Nephron progenitor cell (in vitro differentiated cells): ENCODE data around the gene CYP26B1.

ENCODE experiments used
- DNase-seq: peaks from one replicate; pipeline ENCODE4 v3.0.0; 2021
- H3K27ac Mint-ChIP-seq: 2 replicates; pipeline ENCODE4 v1.8.0; 2021; ENCODE audit warnings: mild to moderate bottlenecking, moderate library complexity, mixed read lengths
- H3K27me3 Mint-ChIP-seq: 2 replicates; pipeline ENCODE4 v1.8.0; 2021; ENCODE audit warnings: mild to moderate bottlenecking, low read depth, mixed read lengths; ENCODE audit not compliant: poor library complexity
- H3K36me3 Mint-ChIP-seq: 2 replicates; pipeline ENCODE4 v1.8.0; 2021; ENCODE audit warnings: low read depth, mixed read lengths
- H3K4me1 Mint-ChIP-seq: 2 replicates; pipeline ENCODE4 v1.8.0; 2021; ENCODE audit warnings: mixed read lengths
- H3K4me3 Mint-ChIP-seq: 2 replicates; pipeline ENCODE4 v1.8.0; 2021; ENCODE audit warnings: mild to moderate bottlenecking, moderate library complexity, mixed read lengths
- H3K9me3 Mint-ChIP-seq: 2 replicates; pipeline ENCODE4 v1.8.0; 2021; ENCODE audit warnings: mild to moderate bottlenecking, moderate library complexity, mixed read lengths
- CTCF ChIP-seq: fragments of 200-600 bp; sonication (generic); IDR thresholded peaks from 2 replicates; pipeline ENCODE4 v1.5.0; 2021; ENCODE audit warnings: antibody characterized with exemption

The CYP26B1 gene

DNA sequence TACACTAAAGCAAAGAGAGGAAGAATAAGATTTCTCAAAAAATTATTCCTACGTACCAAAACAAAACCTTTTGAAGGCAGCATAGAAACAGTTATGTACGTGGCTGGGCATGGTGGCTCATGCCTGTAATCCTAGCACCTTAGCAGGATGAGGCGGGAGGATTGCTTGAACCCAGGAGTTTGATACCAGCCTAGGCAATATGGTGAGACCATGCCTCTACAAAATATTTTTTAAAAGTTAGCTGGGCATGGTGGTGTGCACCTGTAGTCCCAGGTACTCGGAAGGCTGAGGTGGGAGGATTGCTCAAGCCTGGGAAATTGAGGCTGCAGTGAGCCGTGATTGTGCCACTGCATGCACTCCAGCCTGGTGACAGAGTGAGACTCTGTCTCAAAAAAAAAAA lies 14.9 kb upstream of the CYP26B1 start:
- Mint-ChIP-seq H3K27ac (no peak overlapping the region), H3K36me3 (no peaks in the 10 kb centered on the region), H3K4me1 (no peaks in the 10 kb centered on the region), H3K4me3 (no peak overlapping the region), H3K9me3 (no peaks in the 10 kb centered on the region), H3K27me3 (peaks cover 12% of the 10 kb centered on the region)
- DNase-seq = no peak
- TF ChIP-seq CTCF = no peak

- no peak for TF ChIP-seq CTCF
- Mint-ChIP-seq H3K27ac (no peak overlapping the region), H3K27me3 (peaks cover 31% of the 10 kb centered on the region), H3K4me3 (no peak overlapping the region), H3K9me3 (no peaks in the 10 kb centered on the region), H3K36me3 (no peaks in the 10 kb centered on the region), H3K4me1 (no peaks in the 10 kb centered on the region)
- no peak for DNase-seq
These were observed 11.7 kb upstream of the CYP26B1 start for GRCh38 chr2:72159211-72159993.

DNA sequence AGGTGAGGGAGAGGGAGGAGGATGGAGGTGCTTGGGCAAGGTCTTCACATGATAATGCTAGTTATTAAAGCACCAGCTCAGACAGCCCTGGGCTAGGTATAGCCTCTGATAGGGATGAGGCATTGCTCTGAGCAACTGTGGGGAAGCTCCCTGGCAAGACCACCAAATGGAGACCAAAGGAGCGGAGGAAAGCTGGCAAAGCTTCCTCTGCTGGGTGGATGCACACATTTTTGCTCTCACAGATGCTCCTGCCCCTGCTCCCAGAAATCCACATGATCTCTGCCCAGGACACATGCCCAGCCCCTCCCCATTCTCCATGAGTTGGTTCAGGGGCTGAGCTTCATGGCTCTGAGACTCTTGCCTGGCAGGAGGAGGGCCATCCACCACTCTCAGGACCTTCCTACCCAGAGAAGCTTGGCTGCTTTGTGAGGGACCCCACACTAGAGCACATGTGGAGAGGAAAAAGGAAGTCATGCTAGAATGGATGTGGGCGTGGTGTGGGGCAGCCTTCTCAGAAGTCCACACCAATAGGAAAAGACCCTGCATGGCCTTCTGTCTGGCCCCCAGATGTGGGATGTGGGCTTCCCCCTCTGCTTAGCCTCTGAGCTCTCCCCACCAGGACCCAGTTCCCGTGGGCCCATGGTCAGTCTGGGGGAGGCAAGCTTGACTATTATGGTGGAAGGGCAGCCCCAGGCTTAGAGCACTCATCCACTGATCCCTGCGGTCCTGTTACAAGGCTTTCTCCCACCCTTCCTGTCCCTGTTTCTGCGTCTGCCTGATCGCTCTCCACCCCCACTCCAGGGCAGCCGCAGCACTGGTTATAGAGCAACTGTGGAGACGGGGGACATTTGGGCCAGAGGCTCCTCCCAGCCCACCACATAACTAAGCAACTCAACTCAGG lies 10.5 kb upstream of the CYP26B1 start:
- H3K4me1 Mint-ChIP-seq = no peaks in the 10 kb centered on the region
- no peaks in the 10 kb centered on the region for H3K36me3 Mint-ChIP-seq

GRCh38 chr2:72156872-72157271 lies 9.2 kb upstream of the CYP26B1 start:
- H3K27me3 Mint-ChIP-seq = peaks cover 46% of the 10 kb centered on the region
- H3K36me3 Mint-ChIP-seq = no peaks in the 10 kb centered on the region
- DNase-seq = no peak
- no peak overlapping the region for H3K27ac Mint-ChIP-seq
- no peak overlapping the region for H3K4me3 Mint-ChIP-seq
- H3K4me1 Mint-ChIP-seq = no peaks in the 10 kb centered on the region
- H3K9me3 Mint-ChIP-seq = no peaks in the 10 kb centered on the region
- TF ChIP-seq CTCF = no peak

More for the DNA sequence above, 10.5 kb upstream of the CYP26B1 start:
- no peaks in the 10 kb centered on the region for H3K9me3 Mint-ChIP-seq
- no peak for DNase-seq
- TF ChIP-seq CTCF = no peak
- H3K27ac Mint-ChIP-seq = no peak overlapping the region
- no peak overlapping the region for H3K4me3 Mint-ChIP-seq
- H3K27me3 Mint-ChIP-seq = peaks cover 39% of the 10 kb centered on the region

- Mint-ChIP-seq H3K36me3 (no peaks in the 10 kb centered on the region), H3K27ac (no peak overlapping the region), H3K9me3 (no peaks in the 10 kb centered on the region), H3K27me3 (peaks cover 58% of the 10 kb centered on the region), H3K4me3 (no peak overlapping the region), H3K4me1 (no peaks in the 10 kb centered on the region)
- DNase-seq = no peak
- TF ChIP-seq CTCF = no peak
These were observed 8.1 kb upstream of the CYP26B1 start for GRCh38 chr2:72155737-72156136.
